K562 (cell line): ENCODE data around the gene KAZALD1. TPM values are rescaled to one million over a fixed set of nuclear protein-coding genes. Genes with fewer than 3 reads are reported as not detected.
A peak's percentile ranks its signal among the peaks of the same experiment; 100 is the strongest.

ENCODE experiments used
- ATAC-seq: fragments of 200-7000 bp; cut with Tn5 transposase; 3 replicates; pipeline ENCODE4 v1.9.1; 2020; ENCODE audit warnings: moderate library complexity
- BruUV-seq: library from RNA; stranded (reverse); fragments of 400-500 nt; replicated peaks from 2 replicates; lab custom pipeline; 2021; lab: Mats Ljungman, UMichigan
- CTCF ChIA-PET: fragments of 300-600 bp; formaldehyde crosslinking; extraction: SDS; loops from one replicate; lab custom pipeline; 2021; ENCODE audit warnings: low intra/inter-chr PET ratio; lab: Yijun Ruan, JAX
- POLR2A ChIA-PET: fragments of 300-600, 350-650 bp; sonication (Branson Sonifier 250); formaldehyde crosslinking; extraction: SDS; loops from one replicate; lab custom pipeline; 2021; ENCODE audit warnings: antibody characterized with exemption, inconsistent platforms; lab: Yijun Ruan, JAX
- DNase-seq, 4 experiments: peaks; one replicate each; pipeline versions ENCODE4 v3.0.0 to v3.0.0-alpha.2; 2011 to 2018; ENCODE audit warnings: low spot score in 3 of 4, mixed read lengths in 3 of 4; ENCODE audit errors: extremely low read depth in 1 of 4
- FAIRE-seq: peaks from 2 replicates; lab custom pipeline; 2011; peaks lifted over from hg19 to GRCh38; lab: Jason Lieb, UNC
- H2AFZ ChIP-seq: 2 replicates; pipeline ENCODE4 v1.6.0; 2011; ENCODE audit warnings: low read depth, low read length, control low read depth, inconsistent platforms
- H3K27ac ChIP-seq: fragments of 200-600 bp; 3 replicates; pipeline ENCODE4 v1.8.0; 2011; ENCODE audit warnings: low read depth, mild to moderate bottlenecking, control low read depth, inconsistent platforms, low read length, moderate library complexity, mixed read lengths; ENCODE audit errors: extremely low read depth
- H3K27me3 ChIP-seq, 2 experiments: fragments of 300-600 bp in 1 of 2; 2 replicates in 1 of 2; 3 replicates in 1 of 2; pipeline versions ENCODE4 v1.6.0 to v1.8.0; 2011; ENCODE audit warnings: inconsistent platforms in 2 of 2, low read length in 2 of 2, mild to moderate bottlenecking in 1 of 2, mixed read lengths in 1 of 2, moderate library complexity in 1 of 2; ENCODE audit not compliant: control insufficient read depth in 2 of 2, insufficient read depth in 2 of 2
- H3K36me3 ChIP-seq: fragments of 300-600 bp; 3 replicates; pipeline ENCODE4 v1.8.0; 2011; ENCODE audit warnings: mild to moderate bottlenecking, low read length, inconsistent platforms; ENCODE audit not compliant: control insufficient read depth, insufficient read depth
- H3K4me1 ChIP-seq, 2 experiments: fragments of 200-600 bp in 1 of 2; replicated peaks in 1 of 2; 2 replicates in 1 of 2; 3 replicates in 1 of 2; pipeline versions ENCODE4 v1.5.1 to v1.8.0; 2011; ENCODE audit warnings: inconsistent platforms in 2 of 2, low read length in 2 of 2, mild to moderate bottlenecking in 1 of 2, mixed read lengths in 1 of 2, moderate library complexity in 1 of 2; ENCODE audit not compliant: control insufficient read depth in 2 of 2, insufficient read depth in 2 of 2
- H3K4me2 ChIP-seq: 2 replicates; pipeline ENCODE4 v1.6.1; 2011; ENCODE audit warnings: low read length, control low read depth, inconsistent platforms, mixed read lengths; ENCODE audit not compliant: insufficient read depth
- H3K4me3 ChIP-seq: fragments of 200-600 bp; sonication (generic), shearing (Covaris generic); 2 replicates; pipeline ENCODE4 v1.5.1; 2016; ENCODE audit warnings: control low read depth, inconsistent platforms
- H3K79me2 ChIP-seq: fragments of 200-600 bp; 3 replicates; pipeline ENCODE4 v1.8.0; 2011; ENCODE audit warnings: low read length, inconsistent platforms; ENCODE audit not compliant: control insufficient read depth, insufficient read depth
- H3K9ac ChIP-seq, 2 experiments: 2 replicates each; pipeline versions ENCODE4 v1.6.0 to v1.6.1; 2011; ENCODE audit warnings: low read depth in 2 of 2, low read length in 2 of 2, control low read depth in 1 of 2, inconsistent platforms in 1 of 2, mild to moderate bottlenecking in 1 of 2, mixed read lengths in 1 of 2; ENCODE audit not compliant: insufficient read depth in 1 of 2
- H3K9me1 ChIP-seq: one replicate; pipeline ENCODE4 v1.6.0; 2011; ENCODE audit warnings: inconsistent platforms, mild to moderate bottlenecking, low read length, moderate library complexity; ENCODE audit not compliant: control insufficient read depth, insufficient read depth
- H3K9me3 ChIP-seq: replicated peaks from 2 replicates; pipeline ENCODE4 v1.5.1; 2011; ENCODE audit warnings: low read depth, low read length, inconsistent platforms; ENCODE audit not compliant: control insufficient read depth, insufficient read depth
- H4K20me1 ChIP-seq: replicated peaks from 2 replicates; pipeline ENCODE4 v1.6.1; 2011; ENCODE audit warnings: low read length, inconsistent platforms, mixed read lengths; ENCODE audit not compliant: control insufficient read depth, insufficient read depth
- ATF7 ChIP-seq: fragments of 450-650 bp; IDR thresholded peaks from 2 replicates; pipeline ENCODE4 v1.7.1; 2014; ENCODE audit warnings: mild to moderate bottlenecking, moderate library complexity
- BRD9 ChIP-seq: fragments of 450-650 bp; IDR thresholded peaks from 2 replicates; pipeline ENCODE4 v1.6.1; 2018; ENCODE audit warnings: low read depth; ENCODE audit not compliant: partially characterized antibody
- EP300 ChIP-seq: IDR thresholded peaks from 2 replicates; pipeline ENCODE4 v1.6.1; 2012; ENCODE audit warnings: low read length, improper control_type of control experiment
- ETV1 ChIP-seq: fragments of 450-650 bp; conservative IDR thresholded peaks from 2 replicates; pipeline ENCODE4 v1.6.1; 2016; ENCODE audit warnings: missing genetic modification characterization, control low read depth, low read depth, missing compliant biosample characterization
- GATA2 ChIP-seq: sonication (generic); formaldehyde crosslinking; IDR thresholded peaks from 2 replicates; pipeline ENCODE4 v1.4.0; 2020; ENCODE audit warnings: mild to moderate bottlenecking, missing genetic modification reagents
- HDAC3 ChIP-seq: fragments of 450-650 bp; IDR thresholded peaks from 2 replicates; pipeline ENCODE4 v1.6.1; 2018; ENCODE audit warnings: borderline replicate concordance, mild to moderate bottlenecking, moderate library complexity; ENCODE audit not compliant: partially characterized antibody
- KLF16 ChIP-seq: IDR thresholded peaks from 2 replicates; pipeline ENCODE4 v1.6.1; 2016; ENCODE audit warnings: antibody characterized with exemption
- LEF1 ChIP-seq: fragments of 450-650 bp; IDR thresholded peaks from 2 replicates; pipeline ENCODE4 v1.6.1; 2016; ENCODE audit warnings: mild to moderate bottlenecking
- MBD2 ChIP-seq: sonication (generic); IDR thresholded peaks from 2 replicates; pipeline ENCODE4 v1.6.1; 2016; ENCODE audit warnings: low read depth, borderline replicate concordance
- MCM2 ChIP-seq: fragments of 450-650 bp; IDR thresholded peaks from 2 replicates; pipeline ENCODE4 v1.6.1; 2017; ENCODE audit warnings: low read depth, mild to moderate bottlenecking
- MEIS2 ChIP-seq: fragments of 450-650 bp; IDR thresholded peaks from 2 replicates; pipeline ENCODE4 v1.6.1; 2014; ENCODE audit warnings: mild to moderate bottlenecking; ENCODE audit not compliant: partially characterized antibody
- OTX1 ChIP-seq: fragments of 450-650 bp; formaldehyde crosslinking; IDR thresholded peaks from 2 replicates; pipeline ENCODE4 v1.4.0; 2022; ENCODE audit warnings: mild to moderate bottlenecking
- POLR2AphosphoS5 ChIP-seq: IDR thresholded peaks from 2 replicates; pipeline ENCODE4 v1.6.1; 2011; ENCODE audit warnings: mild to moderate bottlenecking, low read depth, low read length, moderate library complexity; ENCODE audit not compliant: control insufficient read depth, insufficient read depth
- SMAD4 ChIP-seq: fragments of 250-450 bp; sonication (Bioruptor Pico); conservative IDR thresholded peaks from 2 replicates; pipeline ENCODE4 v1.8.0; 2021; ENCODE audit warnings: inconsistent platforms, mild to moderate bottlenecking, moderate library complexity
- SRF ChIP-seq, 2 experiments: fragments of 250-450, 450-650 bp in 1 of 2; sonication (Bioruptor Pico) in 1 of 2; sonication (generic) in 1 of 2; formaldehyde crosslinking; IDR thresholded peaks; 2 replicates each; pipeline versions ENCODE4 v1.5.0 to v1.5.1; 2020 to 2022; ENCODE audit warnings: mild to moderate bottlenecking in 1 of 2, missing genetic modification reagents in 1 of 2
- STAT5B ChIP-seq: fragments of 250-450 bp; sonication (Bioruptor Pico); IDR thresholded peaks from 2 replicates; pipeline ENCODE4 v1.8.0; 2021; ENCODE audit warnings: mild to moderate bottlenecking, inconsistent platforms
- TAL1 ChIP-seq: fragments of 450-650 bp; IDR thresholded peaks from 2 replicates; pipeline ENCODE4 v1.6.1; 2016; ENCODE audit warnings: mild to moderate bottlenecking
- TEAD2 ChIP-seq: fragments of 450-650 bp; IDR thresholded peaks from 2 replicates; pipeline ENCODE4 v1.6.1; 2016; ENCODE audit warnings: missing genetic modification characterization, control low read depth, missing compliant biosample characterization
- WGBS: fragments of 100-300 bp; shearing (Covaris generic); methylation state at CpG from one replicate; pipeline ENCODE4 v1.1.6; 2016; ENCODE audit warnings: low coverage, mixed read lengths; ENCODE audit not compliant: insufficient coverage; ENCODE audit errors: missing lambda C conversion rate; 5-methylcytosine and 5-hydroxymethylcytosine counted together
- in situ Hi-C: fragments of 300-500 bp; cut with MboI; formaldehyde crosslinking; loops from 4 replicates; pipeline ENCODE4 v1.15.0; 2018; ENCODE audit warnings: inconsistent platforms, mixed read lengths
- intact Hi-C: fragments of 100-400 bp; cut with micrococcal nuclease; formaldehyde crosslinking; loops from 2 replicates; pipeline ENCODE4 v1.14.2; 2022
- polyA plus RNA-seq, 8 experiments: library from polyadenylated mRNA; depleted of rRNA in 4 of 8; stranded (reverse) in 5 of 8; unstranded in 3 of 8; fragments of >200 nt; fragmentation: Nextera tagmentation in 2 of 8; fragmentation: Illumina TruSeq in 1 of 8; extraction: Ambion mirVana in 2 of 8; extraction: Trizol in 1 of 8; gene quantifications; 2 replicates each; pipeline versions ENCODE4 v1.2.1 to v1.2.3, GENCODE V29; 2011 to 2014; ENCODE audit warnings: inconsistent platforms in 1 of 8, missing spikeins in 1 of 8
- total RNA-seq, 7 experiments: library from RNA; depleted of rRNA in 6 of 7; stranded (reverse); fragments of >200 nt in 6 of 7; fragmentation: Illumina TruSeq in 2 of 7; extraction: Trizol in 2 of 7; gene quantifications; 2 replicates each; pipeline versions ENCODE4 v1.2.1 to v1.2.3, GENCODE V29; 2011 to 2021; ENCODE audit warnings: low replicate concordance in 1 of 7
- TF ChIP-seq, protein P1 (sequence below): fragments of 450-650 bp; IDR thresholded peaks from 2 replicates; pipeline ENCODE4 v1.6.1; 2016
- TF ChIP-seq, protein P2 (sequence below), 2 experiments: IDR thresholded peaks; 2 replicates each; pipeline ENCODE4 v1.6.1; 2011; ENCODE audit warnings: borderline replicate concordance in 1 of 2, control low read depth in 1 of 2, low read depth in 1 of 2, low read length in 1 of 2, mild to moderate bottlenecking in 1 of 2, mixed read lengths in 1 of 2, moderate library complexity in 1 of 2; ENCODE audit not compliant: insufficient read depth in 1 of 2, insufficient read length in 1 of 2, poor library complexity in 1 of 2, severe bottlenecking in 1 of 2; ENCODE audit errors: extremely low read depth in 1 of 2
- TF ChIP-seq, protein P3 (sequence below): sonication (generic); formaldehyde crosslinking; IDR thresholded peaks from 2 replicates; pipeline ENCODE4 v1.9.0; 2022; ENCODE audit warnings: mild to moderate bottlenecking, missing genetic modification reagents

KAZALD1 gene
- total and polyA plus RNA-seq, 9 of the 15 experiments (the other 6 are each of a cell fraction or from before 2014, with no cell fraction given) = 0.15 to 10.0 (median 4.9) TPM

DNA sequence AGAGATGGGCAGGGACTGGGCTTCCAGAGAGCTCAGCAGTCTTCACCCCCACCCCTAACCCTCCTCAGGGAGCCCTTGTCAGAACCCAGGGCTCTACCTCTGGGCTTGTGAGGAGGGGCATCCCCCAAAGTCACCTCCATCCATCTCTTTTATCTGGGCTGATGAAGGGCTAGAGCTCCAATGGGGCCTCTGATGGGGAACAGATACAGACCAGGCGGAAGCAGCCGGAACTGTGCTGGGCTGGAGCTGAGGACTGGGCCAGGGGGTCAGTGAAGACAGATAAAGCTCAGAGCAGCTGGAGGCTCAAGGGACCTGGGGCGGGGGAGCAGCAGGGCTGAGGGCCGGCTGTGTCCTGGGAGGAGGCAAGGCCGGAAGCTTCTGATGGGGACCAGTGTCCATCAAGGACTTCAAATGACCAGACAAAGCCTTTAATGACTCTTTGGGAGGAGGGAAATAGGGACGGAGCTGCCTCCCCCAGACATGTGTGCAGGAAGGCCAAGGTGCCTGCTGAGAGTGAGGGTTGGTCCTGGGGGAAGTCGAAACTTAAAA lies 10.2 kb downstream of the KAZALD1 start:
- Histone ChIP-seq H2AFZ (peak overlapping the region; percentile 62; the same call in 1 of the 2 replicates), H3K9me1 (no peaks in the 10 kb centered on the region), H3K4me1 (peaks cover 21 to 25% of the 10 kb centered on the region in 2 experiments), H3K4me3 (no peak overlapping the region), H3K9ac (peak overlapping the region in 1 of 2 experiments; percentile 58; a peak in 1 of 4 replicates), H3K4me2 (no peak overlapping the region), H4K20me1 (no peaks in the 10 kb centered on the region), H3K27me3 (peaks cover 0 to 7% of the 10 kb centered on the region in 2 experiments; a peak in 3 of 5 replicates), H3K36me3 (no peaks in the 10 kb centered on the region), H3K27ac (no peak overlapping the region), H3K79me2 (no peaks in the 10 kb centered on the region), H3K9me3 (no peaks in the 10 kb centered on the region)
- POLR2A ChIA-PET = interaction anchor here (0.6 to 1.2 kb wide), 3 partner anchors 10 to 15 kb away, joined by 3 to 7 read pairs (median 3); partner anchors contain the start of gene KAZALD1
- no TSS peak for BruUV-seq
- WGBS = 0% methylated on average over 2 of the region's 7 CpGs
- in situ Hi-C loops = no loop called here
- CTCF ChIA-PET = no interaction called here
- DNase-seq = peak in 3 of 4 experiments; percentile 26 to 80 (median 75)
- FAIRE-seq = peak; percentile 80
- intact Hi-C loops = no loop called here
- peak; percentile 78 for ATAC-seq
- TF ChIP-seq LEF1 (no peak), ETV1 (peak; percentile 55; the same call in 1 of the 2 replicates), MEIS2 (peak; percentile 54), MCM2 (no peak), ATF7 (no peak), EP300 (no peak), TAL1 (peak; percentile 53; the same call in 1 of the 2 replicates), HDAC3 (no peak), STAT5B (CRISPR knock-in tag) (no peak), MBD2 (no peak), KLF16 (peak; percentile 71), OTX1 (no peak), SMAD4 (CRISPR knock-in tag) (peak; percentile 34; the same call in 1 of the 2 replicates), POLR2AphosphoS5 (no peak), SRF (CRISPR knock-in tag; IDR thresholded peaks at IDR 0.05) (no peak), TEAD2 (no peak), BRD9 (no peak), GATA2 (CRISPR knock-in tag) (peak; percentile 49; the same call in 1 of the 2 replicates)
- TF ChIP-seq, protein P1, sequence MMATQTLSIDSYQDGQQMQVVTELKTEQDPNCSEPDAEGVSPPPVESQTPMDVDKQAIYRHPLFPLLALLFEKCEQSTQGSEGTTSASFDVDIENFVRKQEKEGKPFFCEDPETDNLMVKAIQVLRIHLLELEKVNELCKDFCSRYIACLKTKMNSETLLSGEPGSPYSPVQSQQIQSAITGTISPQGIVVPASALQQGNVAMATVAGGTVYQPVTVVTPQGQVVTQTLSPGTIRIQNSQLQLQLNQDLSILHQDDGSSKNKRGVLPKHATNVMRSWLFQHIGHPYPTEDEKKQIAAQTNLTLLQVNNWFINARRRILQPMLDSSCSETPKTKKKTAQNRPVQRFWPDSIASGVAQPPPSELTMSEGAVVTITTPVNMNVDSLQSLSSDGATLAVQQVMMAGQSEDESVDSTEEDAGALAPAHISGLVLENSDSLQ = peak; percentile 81
- TF ChIP-seq, protein P2, sequence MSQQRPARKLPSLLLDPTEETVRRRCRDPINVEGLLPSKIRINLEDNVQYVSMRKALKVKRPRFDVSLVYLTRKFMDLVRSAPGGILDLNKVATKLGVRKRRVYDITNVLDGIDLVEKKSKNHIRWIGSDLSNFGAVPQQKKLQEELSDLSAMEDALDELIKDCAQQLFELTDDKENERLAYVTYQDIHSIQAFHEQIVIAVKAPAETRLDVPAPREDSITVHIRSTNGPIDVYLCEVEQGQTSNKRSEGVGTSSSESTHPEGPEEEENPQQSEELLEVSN (IDR thresholded peaks at IDR 0.05; ENCODE audit: borderline replicate concordance in 1 of 2, extremely low read depth in 1 of 2, insufficient read depth in 1 of 2, insufficient read length in 1 of 2, low read depth in 1 of 2, low read length in 1 of 2, poor library complexity in 1 of 2, severe bottlenecking in 1 of 2) = peak in 1 of 2 experiments; percentile 43
- TF ChIP-seq, protein P3, sequence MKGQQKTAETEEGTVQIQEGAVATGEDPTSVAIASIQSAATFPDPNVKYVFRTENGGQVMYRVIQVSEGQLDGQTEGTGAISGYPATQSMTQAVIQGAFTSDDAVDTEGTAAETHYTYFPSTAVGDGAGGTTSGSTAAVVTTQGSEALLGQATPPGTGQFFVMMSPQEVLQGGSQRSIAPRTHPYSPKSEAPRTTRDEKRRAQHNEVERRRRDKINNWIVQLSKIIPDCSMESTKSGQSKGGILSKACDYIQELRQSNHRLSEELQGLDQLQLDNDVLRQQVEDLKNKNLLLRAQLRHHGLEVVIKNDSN (CRISPR knock-in tag) = no peak
